A673 (cell line): Measurements from ENCODE around the gene GABBR1. TPM values are rescaled to one million over a fixed set of nuclear protein-coding genes. Genes with fewer than 3 reads are reported as not detected.
A peak's percentile ranks its signal among the peaks of the same experiment; 100 is the strongest.

Experiments
- BruUV-seq: library from RNA; stranded (reverse); fragments of 400-500 nt; replicated peaks from 2 replicates; lab custom pipeline; 2021; lab: Mats Ljungman, UMichigan
- CTCF ChIA-PET: fragments of 300-600 bp; sonication (Branson Sonifier 250); formaldehyde crosslinking; loops from one replicate; lab custom pipeline; 2022; ENCODE audit warnings: antibody characterized with exemption; lab: Charles Lee
- POLR2A ChIA-PET: fragments of 300-600 bp; sonication (Branson Sonifier 250); formaldehyde crosslinking; loops from one replicate; lab custom pipeline; 2022; ENCODE audit warnings: antibody characterized with exemption; ENCODE audit not compliant: low non-redundant PET; lab: Charles Lee
- DNase-seq: peaks from one replicate; pipeline ENCODE4 v3.0.0-alpha.2; 2015; ENCODE audit warnings: low spot score
- H3K27ac ChIP-seq: fragments of 200-600 bp; sonication (generic); 2 replicates; pipeline ENCODE4 v1.5.1; 2016; ENCODE audit warnings: mixed run types, low read depth, mild to moderate bottlenecking, mixed read lengths, antibody characterized with exemption, low read length; ENCODE audit not compliant: poor library complexity, severe bottlenecking
- H3K27me3 ChIP-seq: fragments of 200-600 bp; sonication (generic); replicated peaks from 2 replicates; pipeline ENCODE4 v1.6.1; 2017; ENCODE audit warnings: mixed run types, low read depth, mild to moderate bottlenecking, mixed read lengths, antibody characterized with exemption, low read length; ENCODE audit not compliant: insufficient read depth, poor library complexity
- H3K36me3 ChIP-seq: fragments of 200-600 bp; sonication (generic); 2 replicates; pipeline ENCODE4 v1.6.1; 2016; ENCODE audit warnings: mixed run types, mild to moderate bottlenecking, mixed read lengths, antibody characterized with exemption, low read length; ENCODE audit not compliant: insufficient read depth, poor library complexity, severe bottlenecking
- H3K4me1 ChIP-seq: fragments of 200-600 bp; sonication (generic); 2 replicates; pipeline ENCODE4 v1.6.1; 2017; ENCODE audit warnings: mixed run types, mild to moderate bottlenecking, mixed read lengths, antibody characterized with exemption, low read length; ENCODE audit not compliant: insufficient read depth, poor library complexity, severe bottlenecking
- H3K4me3 ChIP-seq: fragments of 200-600 bp; sonication (generic); 2 replicates; pipeline ENCODE4 v1.5.1; 2016; ENCODE audit warnings: low read depth, mixed run types, mild to moderate bottlenecking, mixed read lengths, low read length; ENCODE audit not compliant: poor library complexity, severe bottlenecking
- H3K9me3 ChIP-seq: fragments of 200-600 bp; sonication (generic); 2 replicates; pipeline ENCODE4 v1.6.1; 2016; ENCODE audit warnings: mixed run types, low read depth, mild to moderate bottlenecking, mixed read lengths, antibody characterized with exemption, low read length; ENCODE audit not compliant: poor library complexity, severe bottlenecking
- CTCF ChIP-seq: fragments of 300-800, 200-600 bp; sonication (generic); conservative IDR thresholded peaks from 2 replicates; pipeline ENCODE4 v1.5.1; 2017; ENCODE audit warnings: low read depth, mild to moderate bottlenecking, antibody characterized with exemption, low read length, moderate library complexity, mixed read lengths
- EZH2 ChIP-seq: fragments of 200-600 bp; sonication (generic); IDR thresholded peaks from 2 replicates; pipeline ENCODE4 v1.6.1; 2017; ENCODE audit warnings: borderline replicate concordance, low read depth, mild to moderate bottlenecking, mixed read lengths, antibody characterized with exemption, low read length; ENCODE audit not compliant: poor library complexity, severe bottlenecking
- intact Hi-C: fragments of 100-400 bp; cut with micrococcal nuclease; formaldehyde crosslinking; loops from one replicate; pipeline ENCODE4 v1.10.0; 2022; ENCODE audit not compliant: unreplicated experiment
- total RNA-seq: library from RNA; stranded (reverse); gene quantifications from 2 replicates; pipeline ENCODE4 v1.2.3, GENCODE V29; 2021

GABBR1 gene
- total RNA-seq, 1 experiment from 2014 or later = 81.3 TPM

GRCh38 chr6:29680416-29680815, 47.4 kb upstream of the GABBR1 start:
- H3K9me3 ChIP-seq = no peaks in the 10 kb centered on the region
- CTCF ChIA-PET = no interaction called here

GRCh38 chr6:29679962-29680361, 47.0 kb upstream of the GABBR1 start:
- BruUV-seq = no TSS peak
- ChIA-PET POLR2A (no interaction called here), CTCF (no interaction called here)
- Histone ChIP-seq H3K36me3 (no peaks in the 10 kb centered on the region), H3K9me3 (no peaks in the 10 kb centered on the region), H3K4me1 (no peaks in the 10 kb centered on the region), H3K27me3 (no peaks in the 10 kb centered on the region), H3K4me3 (no peak overlapping the region), H3K27ac (no peak overlapping the region)
- no peak for DNase-seq
- TF ChIP-seq EZH2 (no peak), CTCF (no peak)
- intact Hi-C loops = no loop called here

More at GRCh38 chr6:29680416-29680815, 47.4 kb upstream of the GABBR1 start:
- no peaks in the 10 kb centered on the region for H3K36me3 ChIP-seq
- H3K27ac ChIP-seq = no peak overlapping the region
- DNase-seq = no peak
- no peaks in the 10 kb centered on the region for H3K4me1 ChIP-seq
- intact Hi-C loops = no loop called here
- H3K27me3 ChIP-seq = no peaks in the 10 kb centered on the region
- no TSS peak for BruUV-seq
- no peak overlapping the region for H3K4me3 ChIP-seq
- TF ChIP-seq EZH2 = no peak
- TF ChIP-seq CTCF = no peak
- POLR2A ChIA-PET = no interaction called here

GRCh38 chr6:29678114-29678513, 45.1 kb upstream of the GABBR1 start:
- no peaks in the 10 kb centered on the region for H3K36me3 ChIP-seq
- no peak overlapping the region for H3K27ac ChIP-seq
- no TSS peak for BruUV-seq
- H3K4me1 ChIP-seq = no peaks in the 10 kb centered on the region
- TF ChIP-seq EZH2 = no peak
- POLR2A ChIA-PET = no interaction called here
- intact Hi-C loops = no loop called here
- no peaks in the 10 kb centered on the region for H3K27me3 ChIP-seq
- H3K4me3 ChIP-seq = no peak overlapping the region
- CTCF ChIA-PET = no interaction called here
- DNase-seq = no peak
- H3K9me3 ChIP-seq = no peaks in the 10 kb centered on the region

- CTCF ChIA-PET = interaction anchor here (1.5 kb wide), 1 partner anchor 23 kb away, joined by 12 read pairs; no protein-coding TSS in a partner anchor
- Histone ChIP-seq H3K9me3 (no peaks in the 10 kb centered on the region), H3K27ac (no peak overlapping the region), H3K4me3 (no peak overlapping the region), H3K4me1 (no peaks in the 10 kb centered on the region), H3K27me3 (no peaks in the 10 kb centered on the region), H3K36me3 (no peaks in the 10 kb centered on the region)
- peak; percentile 31 for DNase-seq
- no TSS peak for BruUV-seq
- POLR2A ChIA-PET = no interaction called here
- intact Hi-C loops = no loop called here
- TF ChIP-seq CTCF = no peak
- TF ChIP-seq EZH2 = no peak
These were observed 44.1 kb upstream of the GABBR1 start for GRCh38 chr6:29676981-29677601.
